ENCODE measurements around the gene CCSER1.

Gene CCSER1

GRCh38 chr4:91630054-91630453 lies 1502.9 kb downstream of the CCSER1 start:
- DNase-seq, result no peak

DNA sequence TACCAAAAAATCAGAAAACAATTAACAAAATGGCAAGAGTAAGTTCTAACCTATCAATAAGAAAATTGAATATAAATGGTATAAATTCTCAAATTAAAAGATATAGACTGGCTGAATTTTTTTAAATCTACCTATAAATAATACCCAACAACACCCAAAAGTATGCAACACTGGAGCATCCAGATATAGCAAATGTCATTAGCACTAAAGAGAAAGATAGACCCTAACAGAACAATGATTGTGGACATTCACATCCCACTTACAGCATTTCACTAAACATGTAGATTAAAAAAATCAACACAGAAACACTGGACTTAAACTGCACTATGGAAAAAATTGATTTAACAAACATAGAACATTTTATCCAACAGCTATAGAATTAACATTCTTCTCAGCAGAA lies 1503.6 kb downstream of the CCSER1 start:
- no peak for DNase-seq

GRCh38 chr4:91631335-91631734 lies 1504.1 kb downstream of the CCSER1 start:
- DNase-seq, result no peak

DNA sequence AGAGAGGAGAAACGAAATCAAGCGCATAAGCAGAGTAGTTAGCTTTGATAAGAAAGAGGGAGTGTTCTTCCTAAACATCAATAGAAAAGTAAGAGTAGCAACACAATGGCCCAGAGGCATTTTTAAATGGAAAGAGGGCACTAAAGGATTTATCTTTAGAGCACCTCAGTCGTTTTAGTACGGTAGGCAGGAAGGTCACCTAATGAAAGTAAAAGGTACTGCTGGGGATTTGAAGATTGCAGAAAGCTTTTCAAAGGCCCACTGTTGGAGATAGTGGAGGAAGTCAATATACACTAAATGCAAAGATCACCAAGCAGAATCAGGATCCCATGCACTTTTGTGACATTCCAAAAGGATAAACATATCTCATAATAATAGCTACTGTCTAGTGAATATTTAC lies 1508.9 kb downstream of the CCSER1 start:
- no peak for DNase-seq

Data from hypothalamus (tissue), 51 donors.